ENCODE data around the gene MKNK1.

DNA sequence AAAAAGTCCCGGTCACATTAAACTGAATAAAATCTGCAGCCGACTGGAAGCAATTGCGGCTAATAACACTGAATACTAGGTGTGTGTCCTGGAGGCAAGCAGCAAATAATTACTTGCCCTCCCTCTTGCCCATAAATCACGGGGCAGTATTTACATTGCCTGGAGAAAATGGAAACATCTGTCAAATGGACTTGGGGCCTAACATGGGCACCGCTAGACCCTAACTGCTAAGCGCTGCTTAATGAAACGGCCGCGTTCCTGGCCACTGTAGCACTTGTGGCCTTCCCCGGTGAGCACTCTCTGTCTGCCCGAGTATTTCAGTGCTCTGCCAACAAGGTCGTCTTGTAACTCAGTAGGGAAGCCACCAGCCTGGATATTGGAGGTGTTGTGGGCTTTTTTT, 28.8 kb downstream of the MKNK1 start:
- no peak for TF ChIP-seq EZH2phosphoT487 (IDR thresholded peaks at IDR 0.05; ENCODE audit: insufficient read depth, low read depth)
- no peak for TF ChIP-seq EZH2 (IDR thresholded peaks at IDR 0.05; ENCODE audit: insufficient read depth, poor library complexity, severe bottlenecking)
